G401 (cell line): Measurements from ENCODE around the gene MAPKAP1. TPM values are rescaled to one million over a fixed set of nuclear protein-coding genes. Genes with fewer than 3 reads are reported as not detected.

Experiments
- DNase-seq: peaks from one replicate; pipeline ENCODE4 v3.0.0-alpha.2; 2015; ENCODE audit warnings: low spot score
- in situ Hi-C: cut with HindIII; loops from 2 replicates; pipeline ENCODE4 v1.10.0; 2016; ENCODE audit warnings: low sequenced_read_pairs, mixed read lengths
- total RNA-seq: library from RNA; depleted of rRNA; stranded (reverse); fragments of >200 nt; shearing (Covaris generic); gene quantifications from 2 replicates; pipeline ENCODE4 v1.2.3, GENCODE V29; 2014

Gene MAPKAP1
- total RNA-seq, 1 experiment from 2014 or later = 113 TPM

DNA sequence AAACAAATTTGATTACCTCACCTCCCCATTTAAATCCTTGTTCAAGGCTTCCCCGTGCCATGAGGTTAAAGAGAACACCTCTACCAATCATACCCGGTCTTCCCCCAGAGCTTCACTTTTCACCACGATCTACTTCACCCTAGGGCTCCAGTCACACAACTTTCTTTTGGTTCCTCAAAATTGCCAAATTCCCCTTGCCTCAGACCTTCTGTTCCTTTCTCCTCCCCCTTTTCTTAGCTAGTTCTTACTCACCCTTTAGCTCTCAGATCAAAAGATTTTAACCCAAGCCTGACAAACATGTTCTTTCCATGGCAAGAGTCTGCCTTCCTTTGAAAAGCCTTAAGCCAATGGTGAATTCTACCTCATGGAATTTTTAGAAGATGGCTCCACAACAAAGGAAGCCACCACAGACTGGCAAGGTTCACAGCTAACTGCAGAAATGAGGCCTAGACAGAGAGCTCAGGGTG is 56.7 kb downstream of the MAPKAP1 start:
- no peak for DNase-seq
- in situ Hi-C loops = no loop called here

DNA sequence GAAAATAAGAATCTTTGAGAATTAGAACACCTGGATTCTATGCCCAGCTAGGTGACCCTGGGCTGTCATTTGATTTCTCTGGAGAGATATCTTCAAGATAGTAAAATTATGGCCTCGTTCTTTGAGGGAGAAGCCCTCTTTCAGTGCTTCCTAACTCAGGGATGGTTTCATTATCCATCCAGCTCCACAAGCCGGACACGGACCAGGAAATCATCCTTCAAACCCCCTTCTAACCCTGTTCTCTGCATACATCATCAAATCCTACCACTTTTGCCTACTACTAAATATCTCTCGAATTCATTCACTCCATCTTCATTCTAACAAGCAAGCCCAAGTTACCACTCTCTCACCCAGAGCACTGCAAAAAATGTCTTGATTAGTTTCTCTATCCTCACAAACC is 57.2 kb downstream of the MAPKAP1 start:
- no peak for DNase-seq
- in situ Hi-C loops = no loop called here

DNA sequence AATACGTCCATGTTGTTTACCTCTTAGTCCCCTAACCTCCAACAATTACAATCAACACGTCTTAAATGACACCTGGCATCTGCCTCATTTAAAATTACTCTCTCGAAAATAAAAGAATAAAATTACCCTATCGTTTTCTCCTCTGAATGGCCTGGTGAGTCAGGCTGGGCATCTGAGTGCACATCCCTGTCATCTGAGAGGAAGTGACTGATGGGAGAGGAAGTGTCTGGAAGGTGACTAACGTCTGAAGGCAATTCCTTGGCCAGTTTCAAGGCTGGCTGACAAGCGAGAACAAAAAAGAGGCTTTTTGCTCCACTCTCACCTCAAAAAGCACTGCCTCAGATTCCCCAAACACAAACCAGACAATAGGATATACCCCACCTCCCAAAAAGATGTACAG is 57.7 kb downstream of the MAPKAP1 start:
- DNase-seq = no peak
- in situ Hi-C loops = no loop called here

DNA sequence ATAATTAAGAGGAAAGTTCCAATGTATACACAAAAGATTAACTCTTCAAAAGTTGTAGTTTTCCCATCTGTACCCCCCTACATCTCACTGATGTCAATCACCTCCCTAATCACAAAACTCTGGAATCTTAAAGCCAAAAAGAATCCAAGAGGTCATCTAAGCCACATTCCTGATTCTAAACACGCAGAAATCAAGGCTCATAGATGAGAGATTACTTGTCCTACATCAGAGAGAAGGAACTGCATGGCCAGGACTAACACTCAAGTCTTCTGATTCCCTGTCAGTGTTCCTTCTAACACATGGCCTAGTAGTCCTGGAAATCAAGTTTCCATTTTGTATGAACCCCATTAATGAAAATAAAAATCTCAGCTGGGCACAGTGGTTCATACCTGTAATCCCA is 58.7 kb downstream of the MAPKAP1 start:
- no peak for DNase-seq
- in situ Hi-C loops = no loop called here

DNA sequence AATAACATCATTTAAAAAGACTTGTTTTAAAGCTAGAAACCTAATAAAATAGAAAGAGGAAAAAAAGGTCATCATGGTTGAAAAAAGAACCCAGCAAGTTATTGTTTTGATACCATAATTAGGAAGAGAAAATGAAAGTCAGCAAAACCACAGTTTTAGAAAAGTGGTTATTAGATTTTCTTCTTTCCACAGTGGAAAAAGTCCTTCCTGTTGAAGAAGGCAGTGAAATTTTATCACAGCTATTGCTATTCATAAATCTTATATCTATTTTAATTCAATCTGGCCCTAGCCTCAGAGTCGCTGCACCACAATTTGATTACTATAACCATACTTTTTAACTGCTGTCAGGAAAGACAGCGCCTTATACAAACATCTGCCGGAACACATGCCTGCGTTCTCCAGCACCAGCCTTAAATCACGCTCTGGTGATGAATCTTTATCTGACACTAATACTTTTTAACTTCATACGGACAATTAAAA is 60.3 kb downstream of the MAPKAP1 start:
- in situ Hi-C loops = no loop called here
- DNase-seq = no peak

DNA sequence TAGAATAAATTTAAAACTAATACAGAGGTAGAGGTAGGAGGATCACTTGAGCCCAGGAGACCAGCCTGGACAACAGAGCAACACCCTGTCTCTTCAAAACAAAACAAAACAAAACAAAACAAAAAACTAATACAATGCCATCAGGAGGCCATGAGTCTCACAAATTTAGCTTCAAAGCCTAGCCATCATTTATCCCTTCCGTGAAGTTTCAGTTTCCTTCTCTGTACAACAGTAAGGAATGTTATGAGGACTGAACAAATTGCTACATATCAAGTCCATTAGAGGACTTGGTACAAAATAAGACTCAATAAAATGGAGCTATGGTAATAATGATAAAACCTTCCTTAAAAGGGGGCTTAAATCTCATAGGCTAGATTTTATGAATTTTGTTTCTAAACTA is 60.8 kb downstream of the MAPKAP1 start:
- in situ Hi-C loops = no loop called here
- no peak for DNase-seq

DNA sequence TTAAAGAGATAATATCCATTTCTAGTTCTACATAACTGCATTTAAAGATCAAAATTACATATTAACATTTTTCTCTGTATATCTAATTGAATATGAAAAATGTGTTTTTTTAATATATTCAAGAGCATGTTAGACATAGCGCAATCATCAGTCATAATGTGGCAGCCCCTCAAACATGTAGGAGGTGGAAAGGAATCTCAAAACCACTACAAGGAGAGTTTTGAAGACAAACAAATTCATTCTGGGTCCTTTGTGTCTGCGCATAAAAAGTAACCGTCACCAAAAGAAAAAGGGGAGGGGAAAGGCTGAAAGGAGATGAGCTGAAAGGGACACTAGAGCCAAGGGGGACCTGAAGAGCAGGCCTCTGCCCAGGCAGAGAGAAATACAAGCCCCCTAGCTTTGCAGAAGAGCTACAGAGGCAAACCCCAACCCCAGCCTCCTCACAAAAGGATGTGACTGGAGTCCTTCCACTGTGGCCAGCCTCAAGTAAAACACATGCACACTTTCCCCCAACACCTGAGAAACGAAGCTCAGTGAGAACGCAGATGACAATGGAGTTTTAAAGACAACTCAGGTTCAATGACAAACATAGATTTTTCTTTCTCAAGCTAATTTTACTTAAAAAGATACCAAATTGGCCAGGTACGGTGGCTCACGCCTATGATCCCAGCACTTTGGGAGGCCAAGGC is 62.0 kb downstream of the MAPKAP1 start:
- DNase-seq = no peak
- in situ Hi-C loops = no loop called here

DNA sequence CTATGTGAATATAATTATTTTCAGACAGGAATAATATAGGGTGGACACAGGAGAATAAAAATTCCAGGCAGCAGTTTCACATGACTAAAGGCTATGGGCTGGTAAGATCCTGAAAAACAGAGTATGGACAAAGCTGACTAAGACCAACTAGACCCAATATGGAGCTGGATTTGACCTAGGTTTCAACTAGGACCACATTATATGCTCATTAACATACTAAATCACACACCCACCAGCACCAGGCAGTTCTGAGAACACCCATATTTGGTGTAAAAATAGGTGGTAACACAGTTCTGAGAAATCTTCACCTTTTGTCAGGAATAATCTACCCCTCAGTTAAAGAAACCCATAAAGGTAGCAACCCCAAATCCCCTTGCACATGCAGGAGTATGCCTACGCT is 64.7 kb downstream of the MAPKAP1 start:
- no peak for DNase-seq
- in situ Hi-C loops = no loop called here

DNA sequence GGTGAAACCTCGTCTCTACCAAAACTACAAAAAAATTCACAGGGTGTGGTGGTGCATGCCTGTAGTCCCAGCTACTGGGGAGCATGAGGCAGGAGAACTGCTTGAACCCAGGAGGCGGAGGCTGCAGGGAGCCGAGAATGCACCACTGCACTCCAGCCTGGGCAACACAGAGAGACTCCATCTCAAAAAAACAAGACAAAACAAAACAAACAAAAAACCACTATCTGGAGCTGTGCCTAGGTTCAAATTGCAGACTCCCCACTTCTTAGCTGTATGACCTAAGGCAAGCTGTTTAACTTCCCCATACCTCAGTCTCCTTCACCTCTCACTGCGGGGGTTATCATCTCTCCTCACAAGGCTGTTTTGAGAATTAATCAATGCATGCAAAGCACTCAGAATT is 68.0 kb downstream of the MAPKAP1 start:
- DNase-seq = no peak
- in situ Hi-C loops = no loop called here

DNA sequence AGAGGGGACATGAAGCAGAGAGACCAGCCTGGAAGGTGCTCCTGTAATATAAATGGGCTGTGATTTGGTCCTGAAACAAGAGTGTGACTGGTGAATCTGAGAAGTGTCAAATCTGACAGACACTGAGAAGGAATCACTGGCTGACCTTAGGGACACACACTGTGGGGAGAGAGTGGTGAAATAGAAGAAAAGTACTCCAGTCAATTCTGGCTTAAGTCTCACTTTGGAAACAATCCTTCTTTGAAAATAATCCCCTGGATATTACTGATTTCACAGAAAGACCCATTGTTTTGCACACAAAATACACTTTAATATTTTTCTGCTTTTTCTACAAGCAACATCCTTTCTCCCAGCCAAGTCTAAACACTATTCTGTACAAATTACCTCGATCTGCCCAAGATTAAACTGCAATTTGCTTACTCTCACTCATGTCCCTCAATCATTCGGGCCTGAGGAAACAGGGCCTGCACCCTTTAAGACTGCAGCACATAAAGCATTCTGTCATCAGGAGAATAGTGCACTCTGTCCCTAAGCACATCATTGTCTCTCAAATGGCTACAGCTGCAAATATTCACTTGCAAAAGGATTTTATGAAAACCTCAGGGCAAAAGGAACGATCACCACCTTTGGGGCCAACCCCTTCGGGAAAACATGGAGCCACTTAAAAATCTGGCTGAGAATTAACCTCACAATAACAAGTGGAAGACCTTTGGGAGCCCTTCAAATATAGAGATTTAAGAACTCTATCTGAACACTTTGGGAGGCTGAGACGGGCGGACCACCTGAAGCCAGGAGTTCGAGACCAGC is 68.6 kb downstream of the MAPKAP1 start:
- no peak for DNase-seq
- in situ Hi-C loops = no loop called here

DNA sequence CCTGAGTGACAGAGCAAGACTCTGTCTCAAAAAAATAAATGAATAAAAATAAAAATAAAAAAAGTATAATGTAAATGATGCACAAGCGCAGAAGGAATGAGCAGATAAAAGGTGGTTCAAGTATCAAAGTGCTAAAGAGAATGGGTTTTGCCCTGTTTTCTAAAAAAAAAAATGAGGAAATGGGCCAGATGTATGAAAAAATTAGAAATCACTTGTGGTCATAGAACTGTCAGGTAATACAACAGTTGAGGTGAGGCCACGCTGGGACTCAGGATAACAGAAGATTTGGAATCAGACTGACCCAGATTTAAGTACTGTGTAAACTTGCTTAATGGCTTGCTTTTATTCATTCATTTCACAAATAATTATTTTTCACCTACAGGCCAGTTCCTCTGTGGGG is 69.8 kb downstream of the MAPKAP1 start:
- in situ Hi-C loops = no loop called here
- no peak for DNase-seq

DNA sequence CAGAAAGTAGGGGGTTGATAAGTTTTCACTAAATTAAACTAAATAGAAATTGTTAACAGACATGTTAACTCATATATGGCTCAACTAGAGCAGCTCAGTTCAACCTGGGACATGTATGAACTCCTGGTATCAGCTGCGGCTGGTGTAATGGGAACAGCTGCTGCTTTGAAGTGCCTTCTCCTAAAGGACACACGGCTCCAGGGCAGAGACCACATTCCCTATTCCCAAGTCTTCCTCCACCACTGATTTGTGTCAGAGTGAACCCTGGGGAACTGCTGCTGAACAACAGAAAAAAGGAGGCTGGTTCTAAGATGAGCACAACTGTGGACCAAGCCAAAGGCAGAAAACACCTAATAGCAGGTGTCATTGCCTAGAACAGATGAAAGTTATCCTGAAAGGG is 71.1 kb downstream of the MAPKAP1 start:
- in situ Hi-C loops = no loop called here
- DNase-seq = no peak

DNA sequence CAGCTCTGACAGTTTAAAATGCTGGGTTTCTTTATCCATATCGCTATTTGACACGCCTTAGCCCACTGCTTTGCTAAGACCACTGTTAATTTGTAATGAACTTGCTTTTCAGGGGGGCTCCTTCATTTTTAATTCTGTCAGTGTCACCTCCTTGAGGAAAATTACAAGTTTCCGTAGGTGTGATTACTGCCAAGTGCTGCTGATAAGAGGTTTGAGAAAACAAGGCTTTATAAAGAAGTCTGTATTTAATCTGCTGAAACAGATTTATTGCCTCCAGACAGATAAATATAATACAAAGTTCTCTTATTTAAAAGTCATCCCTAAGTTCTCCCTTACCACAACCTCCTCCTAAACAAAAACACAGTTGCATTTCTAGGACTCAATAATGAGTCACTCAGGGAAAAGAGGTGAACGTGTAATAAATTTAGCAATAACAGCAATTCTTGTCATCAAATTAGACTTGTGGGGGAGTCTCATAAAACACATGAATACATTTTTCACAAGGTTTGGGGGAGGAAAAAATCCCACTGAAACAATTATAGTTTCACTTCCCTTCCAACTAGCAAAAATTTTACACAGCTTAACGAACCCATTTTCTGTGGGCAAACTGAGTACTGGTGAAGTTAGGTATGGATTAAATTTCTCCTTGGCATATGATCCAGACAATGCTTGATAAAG is 72.8 kb downstream of the MAPKAP1 start:
- no peak for DNase-seq
- in situ Hi-C loops = no loop called here

DNA sequence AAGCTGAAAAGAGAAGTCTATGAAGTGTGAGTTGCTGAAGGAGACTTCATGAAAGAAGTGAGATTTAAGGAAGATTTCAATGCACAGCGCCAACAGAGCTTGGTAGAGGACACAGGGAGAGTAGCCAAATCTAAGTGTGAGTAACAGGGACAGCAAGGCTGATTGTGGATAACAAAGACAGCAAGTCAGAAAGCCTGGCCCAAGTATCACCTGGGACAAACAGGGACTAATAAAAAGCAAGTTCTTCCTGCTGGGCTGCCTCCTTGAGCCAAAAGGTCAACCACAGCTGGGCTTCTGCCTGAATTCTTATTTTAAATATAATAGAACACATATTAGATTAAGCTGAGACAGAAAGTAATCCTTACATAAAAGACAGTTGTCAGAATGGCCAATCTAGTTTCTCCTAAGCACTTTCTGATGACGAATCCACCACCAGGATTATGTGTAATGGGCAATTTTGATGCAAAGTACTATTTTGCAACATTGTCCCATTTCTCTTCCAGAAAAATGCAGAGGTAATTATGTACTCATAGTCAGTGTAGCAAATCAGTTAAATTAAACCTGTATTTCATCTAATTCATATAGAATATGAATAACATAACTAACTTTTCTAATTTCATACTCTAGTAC is 73.8 kb downstream of the MAPKAP1 start:
- in situ Hi-C loops = no loop called here
- DNase-seq = no peak

DNA sequence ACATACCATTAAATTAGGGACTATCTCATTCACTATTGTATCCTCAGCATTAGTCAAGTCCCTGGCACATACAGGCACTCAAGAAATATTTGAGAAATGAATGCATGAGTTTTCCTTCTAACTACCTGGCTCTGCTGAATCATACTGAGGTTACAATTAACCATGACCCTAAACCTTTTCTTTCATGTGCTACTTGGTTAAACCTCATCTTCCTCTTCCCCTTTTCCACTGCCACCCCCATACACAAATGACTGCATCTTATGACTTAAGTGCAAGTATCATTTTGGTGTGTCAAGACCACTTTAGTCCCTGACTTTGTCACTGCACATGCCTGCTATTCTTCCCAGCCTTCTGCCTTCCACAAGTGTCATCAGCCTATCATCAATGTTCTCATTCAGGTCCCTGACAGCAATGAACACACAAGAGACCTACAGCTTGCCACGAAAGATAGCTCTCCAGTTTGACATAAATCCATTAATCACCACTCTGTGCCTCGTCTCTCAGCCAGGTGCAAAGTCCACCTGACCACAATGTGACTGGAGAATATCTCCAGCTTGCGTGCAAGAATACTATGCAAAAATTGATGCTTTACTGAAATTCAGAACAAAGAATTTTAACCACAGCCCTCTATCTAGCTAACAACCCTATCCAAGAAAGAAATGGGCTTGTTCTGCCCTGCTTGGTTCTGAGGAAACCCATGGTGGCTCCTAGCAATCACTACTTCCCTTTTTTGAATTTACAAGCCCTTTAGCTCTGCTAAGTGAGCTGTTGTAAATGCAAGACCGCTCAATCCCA is 74.5 kb downstream of the MAPKAP1 start:
- in situ Hi-C loops = no loop called here

DNA sequence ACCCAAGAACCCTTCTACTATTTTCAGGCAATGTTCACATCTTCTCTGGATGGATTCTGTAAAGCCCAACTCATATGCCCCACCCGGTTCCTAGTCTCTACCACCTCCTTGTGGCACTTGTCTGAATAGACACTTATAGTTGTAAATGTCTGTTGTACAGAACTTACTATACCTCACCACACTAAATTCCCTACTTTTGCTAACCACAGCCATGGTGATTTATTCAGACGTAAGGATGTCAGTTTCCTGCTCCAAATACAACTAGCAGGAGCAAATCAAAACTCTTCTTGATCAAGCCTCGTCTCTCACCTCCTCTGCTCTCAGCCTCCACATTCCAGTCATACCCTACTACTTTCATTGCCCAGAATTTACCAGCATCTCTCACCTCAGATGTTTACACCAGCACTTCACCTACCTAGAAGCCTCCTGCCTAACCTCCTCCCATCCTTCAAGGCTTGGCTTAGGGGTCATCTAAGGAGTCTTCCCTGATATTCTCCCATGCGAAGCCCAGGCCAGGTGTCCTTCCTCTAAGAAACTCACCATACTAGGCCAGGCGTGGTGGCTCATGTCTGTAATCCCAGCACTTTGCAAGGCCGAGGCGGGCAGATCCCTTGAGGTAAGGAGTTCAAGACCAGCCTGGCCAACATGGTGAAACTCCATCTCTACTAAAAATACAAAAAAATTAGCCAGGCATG is 75.5 kb downstream of the MAPKAP1 start:
- in situ Hi-C loops = no loop called here
- peak; percentile 53 for DNase-seq

More for the DNA sequence above, 74.5 kb downstream of the MAPKAP1 start:
- no peak for DNase-seq

DNA sequence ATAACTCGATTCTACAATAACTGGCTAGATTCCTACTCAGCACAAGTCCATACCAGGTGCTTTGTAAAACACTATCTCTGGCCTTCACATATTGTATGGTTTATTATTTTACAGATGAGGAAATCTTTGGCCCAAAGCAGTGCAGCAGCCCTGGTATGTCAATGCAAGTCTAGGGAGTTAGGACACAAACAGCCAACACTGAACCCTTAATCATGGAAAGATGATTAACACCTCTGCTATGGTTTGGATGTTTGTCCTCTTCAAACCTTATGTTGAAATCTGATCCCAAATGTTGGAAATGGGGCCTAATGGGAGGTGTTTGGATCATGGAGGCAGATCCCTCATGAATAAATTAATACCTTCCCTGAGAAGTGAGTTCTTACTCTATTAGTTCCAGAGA is 76.6 kb downstream of the MAPKAP1 start:
- in situ Hi-C loops = no loop called here
- DNase-seq = no peak

DNA sequence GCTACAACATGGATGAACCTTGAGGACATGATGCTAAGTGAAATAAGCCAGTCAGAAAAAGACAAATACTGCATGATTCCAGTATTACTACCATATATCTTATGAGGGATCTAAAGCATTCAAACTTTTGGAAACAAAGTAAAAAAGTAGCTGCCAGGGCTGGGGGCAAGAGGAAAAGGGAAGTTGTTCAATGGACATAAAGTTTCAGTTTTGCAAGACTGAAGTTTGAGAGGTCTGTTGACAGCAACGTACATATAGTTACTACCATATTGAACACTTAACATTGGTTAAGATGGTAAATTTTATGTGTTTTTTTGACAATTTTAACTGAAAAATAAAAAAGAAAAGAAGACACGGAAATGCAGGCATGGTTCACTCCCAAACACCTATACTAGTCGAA is 77.6 kb downstream of the MAPKAP1 start:
- DNase-seq = no peak
- in situ Hi-C loops = no loop called here
